ENCODE results near the gene ACAP1.

Gene ACAP1

GRCh38 chr17:7317161-7317803 lies 19.0 kb upstream of the ACAP1 start:
- Histone ChIP-seq H3K4me1 (ENCODE audit: control insufficient read depth, low read length) (peaks cover 33% of the 10 kb centered on the region), H4K20me1 (ENCODE audit: control insufficient read depth, insufficient read depth, low read depth, low read length) (peaks cover 13% of the 10 kb centered on the region; the same call in 1 of the 2 replicates), H3K27ac (ENCODE audit: low read depth, low read length) (no peak overlapping the region), H3K4me2 (ENCODE audit: low read length) (no peak overlapping the region), H3K27me3 (ENCODE audit: control insufficient read depth, low read length) (no peaks in the 10 kb centered on the region), H3K79me2 (ENCODE audit: control insufficient read depth, low read length) (peaks cover 25% of the 10 kb centered on the region), H3K36me3 (ENCODE audit: control insufficient read depth, low read length) (peaks cover 79% of the 10 kb centered on the region), H3K9me2 (replicated peaks; ENCODE audit: control insufficient read depth, low read length) (no peaks in the 10 kb centered on the region), H3K4me3 (ENCODE audit: low read length) (no peak overlapping the region), H3K9me3 (ENCODE audit: control insufficient read depth, insufficient read depth, low read length) (no peaks in the 10 kb centered on the region), H3F3A (ENCODE audit: control insufficient read depth, insufficient read depth) (peaks cover 35% of the 10 kb centered on the region)
- TF ChIP-seq EZH2phosphoT487 (IDR thresholded peaks at IDR 0.05; ENCODE audit: borderline replicate concordance, low read length) = no peak
- TF ChIP-seq, protein P1, sequence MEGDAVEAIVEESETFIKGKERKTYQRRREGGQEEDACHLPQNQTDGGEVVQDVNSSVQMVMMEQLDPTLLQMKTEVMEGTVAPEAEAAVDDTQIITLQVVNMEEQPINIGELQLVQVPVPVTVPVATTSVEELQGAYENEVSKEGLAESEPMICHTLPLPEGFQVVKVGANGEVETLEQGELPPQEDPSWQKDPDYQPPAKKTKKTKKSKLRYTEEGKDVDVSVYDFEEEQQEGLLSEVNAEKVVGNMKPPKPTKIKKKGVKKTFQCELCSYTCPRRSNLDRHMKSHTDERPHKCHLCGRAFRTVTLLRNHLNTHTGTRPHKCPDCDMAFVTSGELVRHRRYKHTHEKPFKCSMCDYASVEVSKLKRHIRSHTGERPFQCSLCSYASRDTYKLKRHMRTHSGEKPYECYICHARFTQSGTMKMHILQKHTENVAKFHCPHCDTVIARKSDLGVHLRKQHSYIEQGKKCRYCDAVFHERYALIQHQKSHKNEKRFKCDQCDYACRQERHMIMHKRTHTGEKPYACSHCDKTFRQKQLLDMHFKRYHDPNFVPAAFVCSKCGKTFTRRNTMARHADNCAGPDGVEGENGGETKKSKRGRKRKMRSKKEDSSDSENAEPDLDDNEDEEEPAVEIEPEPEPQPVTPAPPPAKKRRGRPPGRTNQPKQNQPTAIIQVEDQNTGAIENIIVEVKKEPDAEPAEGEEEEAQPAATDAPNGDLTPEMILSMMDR (IDR thresholded peaks at IDR 0.05; ENCODE audit: low read depth, low read length, poor library complexity, severe bottlenecking) = no peak

- H3K27me3 ChIP-seq (ENCODE audit: control insufficient read depth, low read length) = no peaks in the 10 kb centered on the region
- peaks cover 3% of the 10 kb centered on the region; the same call in 1 of the 2 replicates for H4K20me1 ChIP-seq (ENCODE audit: control insufficient read depth, insufficient read depth, low read depth, low read length)
- no peaks in the 10 kb centered on the region for H3K9me2 ChIP-seq (replicated peaks; ENCODE audit: control insufficient read depth, low read length)
- peaks cover 23% of the 10 kb centered on the region for H3K4me1 ChIP-seq (ENCODE audit: control insufficient read depth, low read length)
- H3K27ac ChIP-seq (ENCODE audit: low read depth, low read length) = no peak overlapping the region
- H3K9me3 ChIP-seq (ENCODE audit: control insufficient read depth, insufficient read depth, low read length) = no peaks in the 10 kb centered on the region
- H3F3A ChIP-seq (ENCODE audit: control insufficient read depth, insufficient read depth) = peaks cover 25% of the 10 kb centered on the region
- H3K79me2 ChIP-seq (ENCODE audit: control insufficient read depth, low read length) = peaks cover 22% of the 10 kb centered on the region
- H3K4me2 ChIP-seq (ENCODE audit: low read length) = no peak overlapping the region
- TF ChIP-seq, protein P1 (IDR thresholded peaks at IDR 0.05; ENCODE audit: low read depth, low read length, poor library complexity, severe bottlenecking) = no peak
- no peak for TF ChIP-seq EZH2phosphoT487 (IDR thresholded peaks at IDR 0.05; ENCODE audit: borderline replicate concordance, low read length)
- no peak overlapping the region for H3K4me3 ChIP-seq (ENCODE audit: low read length)
- peaks cover 79% of the 10 kb centered on the region for H3K36me3 ChIP-seq (ENCODE audit: control insufficient read depth, low read length)
Measured at GRCh38 chr17:7318121-7318860, 18.0 kb upstream of the ACAP1 start.

DNA sequence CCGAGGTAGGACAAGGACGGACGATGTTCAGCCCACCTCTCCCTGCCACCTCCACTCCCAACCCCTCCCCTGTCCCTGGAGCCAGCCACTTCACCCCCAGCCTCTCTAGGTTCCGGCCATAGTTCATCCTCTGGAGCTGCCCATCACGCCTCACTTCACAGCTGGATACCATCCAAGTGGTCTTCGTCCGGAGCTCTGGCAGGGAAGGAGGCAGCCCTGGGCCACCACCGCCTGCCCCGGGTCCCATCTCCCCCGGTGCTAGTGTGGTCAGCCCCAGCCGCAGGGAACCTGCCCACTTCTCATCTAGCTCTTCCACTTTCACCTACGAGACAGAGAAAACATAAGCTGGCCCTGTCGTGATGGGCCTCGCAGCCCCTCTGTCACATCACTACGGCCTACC lies 14.9 kb upstream of the ACAP1 start:
- H3K36me3 ChIP-seq (ENCODE audit: control insufficient read depth, low read length) = peaks cover 83% of the 10 kb centered on the region
- H3K4me1 ChIP-seq (ENCODE audit: control insufficient read depth, low read length) = no peaks in the 10 kb centered on the region; the same call in 1 of the 2 replicates
- H3K27me3 ChIP-seq (ENCODE audit: control insufficient read depth, low read length) = no peaks in the 10 kb centered on the region
- no peaks in the 10 kb centered on the region for H3K9me3 ChIP-seq (ENCODE audit: control insufficient read depth, insufficient read depth, low read length)
- H3K9me2 ChIP-seq (replicated peaks; ENCODE audit: control insufficient read depth, low read length) = no peaks in the 10 kb centered on the region
- peaks cover 8% of the 10 kb centered on the region; the same call in 1 of the 2 replicates for H3F3A ChIP-seq (ENCODE audit: control insufficient read depth, insufficient read depth)
- TF ChIP-seq, protein P1 (IDR thresholded peaks at IDR 0.05; ENCODE audit: low read depth, low read length, poor library complexity, severe bottlenecking) = no peak
- no peak overlapping the region for H3K4me2 ChIP-seq (ENCODE audit: low read length)
- peaks cover 15% of the 10 kb centered on the region for H3K79me2 ChIP-seq (ENCODE audit: control insufficient read depth, low read length)
- H3K27ac ChIP-seq (ENCODE audit: low read depth, low read length) = no peak overlapping the region
- H3K4me3 ChIP-seq (ENCODE audit: low read length) = no peak overlapping the region
- no peaks in the 10 kb centered on the region for H4K20me1 ChIP-seq (ENCODE audit: control insufficient read depth, insufficient read depth, low read depth, low read length)

Data from DOHH2 (cell line).